GM23338 (cell line): ENCODE data around the gene EMC1. TPM values are rescaled to one million over a fixed set of nuclear protein-coding genes. Genes with fewer than 3 reads are reported as not detected.

ENCODE experiments used
- ATAC-seq: fragments of 200-7000 bp; cut with Tn5 transposase; 3 replicates; pipeline ENCODE4 v1.9.1; 2020
- DNase-seq: peaks from one replicate; pipeline ENCODE4 v3.0.0-alpha.2; 2015; ENCODE audit warnings: low spot score
- H2AFZ ChIP-seq: fragments of 200-600 bp; sonication (generic); 2 replicates; pipeline ENCODE4 v1.8.0; 2016; ENCODE audit warnings: antibody characterized with exemption, mild to moderate bottlenecking, moderate library complexity
- H3F3A ChIP-seq: fragments of 200-600 bp; sonication (generic); replicated peaks from 2 replicates; pipeline ENCODE4 v1.8.0; 2017; ENCODE audit warnings: antibody characterized with exemption, mixed run types, low read depth
- H3K27ac ChIP-seq: fragments of 200-600 bp; sonication (generic); 2 replicates; pipeline ENCODE4 v1.6.1; 2016; ENCODE audit warnings: low read depth
- H3K27me3 ChIP-seq: fragments of 200-600 bp; sonication (generic); 2 replicates; pipeline ENCODE4 v1.8.0; 2016; ENCODE audit warnings: mild to moderate bottlenecking, mixed run types, moderate library complexity; ENCODE audit not compliant: insufficient read depth
- H3K36me3 ChIP-seq: fragments of 200-600 bp; sonication (generic); 2 replicates; pipeline ENCODE4 v1.8.0; 2016; ENCODE audit warnings: mild to moderate bottlenecking; ENCODE audit not compliant: insufficient read depth
- H3K4me1 ChIP-seq: fragments of 200-600 bp; sonication (generic); 2 replicates; pipeline ENCODE4 v1.8.0; 2016; ENCODE audit warnings: mild to moderate bottlenecking, moderate library complexity; ENCODE audit not compliant: insufficient read depth
- H3K4me2 ChIP-seq: fragments of 200-600 bp; sonication (generic); 2 replicates; pipeline ENCODE4 v1.7.1; 2017; ENCODE audit warnings: mixed run types
- H3K4me3 ChIP-seq: fragments of 200-600 bp; sonication (generic); 2 replicates; pipeline ENCODE4 v1.6.1; 2016; ENCODE audit warnings: mixed run types
- H3K79me2 ChIP-seq: fragments of 200-600 bp; sonication (generic); replicated peaks from 2 replicates; pipeline ENCODE4 v1.8.0; 2017; ENCODE audit warnings: mild to moderate bottlenecking; ENCODE audit not compliant: insufficient read depth
- H3K9me2 ChIP-seq: fragments of 200-600 bp; sonication (generic); 2 replicates; pipeline ENCODE4 v1.8.0; 2017; ENCODE audit not compliant: insufficient read depth
- H4K20me1 ChIP-seq: fragments of 200-600 bp; sonication (generic); replicated peaks from 2 replicates; pipeline ENCODE4 v1.8.0; 2017; ENCODE audit warnings: mild to moderate bottlenecking; ENCODE audit not compliant: insufficient read depth
- H3K27ac Mint-ChIP-seq: 2 replicates; pipeline ENCODE4 v1.8.0; 2020; ENCODE audit warnings: inconsistent platforms, mild to moderate bottlenecking, moderate library complexity, mixed read lengths
- H3K27me3 Mint-ChIP-seq: 3 replicates; pipeline ENCODE4 v1.8.0; 2022; ENCODE audit warnings: low read depth, mild to moderate bottlenecking, moderate library complexity, mixed read lengths, inconsistent platforms; ENCODE audit not compliant: insufficient read depth, poor library complexity
- H3K36me3 Mint-ChIP-seq: 3 replicates; pipeline ENCODE4 v1.8.0; 2021; ENCODE audit warnings: low read depth, mild to moderate bottlenecking, inconsistent platforms, moderate library complexity, mixed read lengths
- H3K4me1 Mint-ChIP-seq: 3 replicates; pipeline ENCODE4 v1.8.0; 2020; ENCODE audit warnings: mild to moderate bottlenecking, inconsistent platforms, mixed read lengths
- H3K4me3 Mint-ChIP-seq: 3 replicates; pipeline ENCODE4 v1.8.0; 2021; ENCODE audit warnings: moderate library complexity, mild to moderate bottlenecking, inconsistent platforms, mixed read lengths
- H3K9me3 Mint-ChIP-seq: 3 replicates; pipeline ENCODE4 v1.8.0; 2020; ENCODE audit warnings: moderate library complexity, mild to moderate bottlenecking, inconsistent platforms, mixed read lengths
- CREB1 ChIP-seq: fragments of 250-450 bp; sonication (Bioruptor Pico); IDR thresholded peaks from 2 replicates; pipeline ENCODE4 v1.5.0; 2020; ENCODE audit warnings: low read depth, mild to moderate bottlenecking, moderate library complexity
- CTCF ChIP-seq, 2 experiments: fragments of 200-600 bp in 1 of 2; sonication (generic) in 1 of 2; conservative IDR thresholded peaks; 2 replicates each; pipeline versions ENCODE4 v1.5.1 to v1.6.1; 2016 to 2017; ENCODE audit warnings: antibody characterized with exemption in 2 of 2, low read depth in 2 of 2, mild to moderate bottlenecking in 2 of 2, moderate library complexity in 1 of 2
- ETS1 ChIP-seq: IDR thresholded peaks from 2 replicates; pipeline ENCODE4 v1.6.1; 2016; ENCODE audit warnings: antibody characterized with exemption
- EZH2 ChIP-seq: fragments of 200-600 bp; sonication (generic); IDR thresholded peaks from one replicate; pipeline ENCODE4 v1.8.0; 2017; ENCODE audit warnings: antibody characterized with exemption, mild to moderate bottlenecking, low read depth; ENCODE audit not compliant: unreplicated experiment
- EZH2phosphoT487 ChIP-seq: fragments of 200-600 bp; sonication (generic); IDR thresholded peaks from one replicate; pipeline ENCODE4 v1.8.1; 2018; ENCODE audit warnings: antibody characterized with exemption; ENCODE audit not compliant: unreplicated experiment
- JUNB ChIP-seq: IDR thresholded peaks from one replicate; pipeline ENCODE4 v1.6.1; 2016; ENCODE audit warnings: antibody characterized with exemption; ENCODE audit not compliant: unreplicated experiment
- NANOG ChIP-seq: IDR thresholded peaks from 2 replicates; pipeline ENCODE4 v1.6.1; 2016; ENCODE audit warnings: antibody characterized with exemption, borderline replicate concordance
- POLR2AphosphoS5 ChIP-seq: IDR thresholded peaks from 2 replicates; pipeline ENCODE4 v1.6.1; 2016; ENCODE audit warnings: antibody characterized with exemption, low read depth
- REST ChIP-seq: IDR thresholded peaks from one replicate; pipeline ENCODE4 v1.6.1; 2018; ENCODE audit warnings: antibody characterized with exemption; ENCODE audit not compliant: unreplicated experiment
- STAT1 ChIP-seq: IDR thresholded peaks from one replicate; pipeline ENCODE4 v1.6.1; 2016; ENCODE audit warnings: antibody characterized with exemption; ENCODE audit not compliant: unreplicated experiment
- ZNF114 ChIP-seq: fragments of 250-450 bp; sonication (Bioruptor Pico); IDR thresholded peaks from 2 replicates; pipeline ENCODE4 v1.5.0; 2020; ENCODE audit warnings: mild to moderate bottlenecking, moderate library complexity
- ZNF331 ChIP-seq: fragments of 250-450 bp; sonication (Bioruptor Pico); IDR thresholded peaks from 2 replicates; pipeline ENCODE4 v1.5.0; 2020; ENCODE audit warnings: low read depth, mild to moderate bottlenecking, moderate library complexity
- ZNF462 ChIP-seq: fragments of 250-450 bp; sonication (Bioruptor Pico); IDR thresholded peaks from 2 replicates; pipeline ENCODE4 v1.5.0; 2020; ENCODE audit warnings: mild to moderate bottlenecking, moderate library complexity
- polyA plus RNA-seq: library from polyadenylated mRNA; unstranded; fragments of >200 nt; fragmentation: Nextera tagmentation; extraction: Ambion mirVana; gene quantifications from 2 replicates; pipeline ENCODE4 v1.2.1, GENCODE V29; 2016
- total RNA-seq: library from RNA; depleted of rRNA; stranded (reverse); fragments of >200 nt; shearing (Covaris generic); gene quantifications from 2 replicates; pipeline ENCODE4 v1.2.3, GENCODE V29; 2014

The EMC1 gene
- total and polyA plus RNA-seq, 2 experiments from 2014 or later: 17.6 to 53.0 TPM

GRCh38 chr1:19204446-19205266 lies 46.7 kb downstream of the EMC1 start:
- no peak overlapping the region for H3K27ac ChIP-seq
- H3K9me3 Mint-ChIP-seq: no peaks in the 10 kb centered on the region
- peaks cover 7% of the 10 kb centered on the region for H3K36me3 ChIP-seq
- H3K4me3 Mint-ChIP-seq: no peak overlapping the region
- H3K4me1 Mint-ChIP-seq: peaks cover 11% of the 10 kb centered on the region
- no peak overlapping the region for H3K4me2 ChIP-seq
- H3K27me3 Mint-ChIP-seq: no peaks in the 10 kb centered on the region
- no peaks in the 10 kb centered on the region for H3K9me2 ChIP-seq
- no peaks in the 10 kb centered on the region for H3F3A ChIP-seq
- no peak overlapping the region for H2AFZ ChIP-seq
- no peak for TF ChIP-seq JUNB
- no peak for TF ChIP-seq ZNF114 (CRISPR knock-in tag)
- no peak for TF ChIP-seq REST
- no peak for TF ChIP-seq STAT1
- TF ChIP-seq ETS1: no peak
- TF ChIP-seq NANOG: no peak
- no peak for TF ChIP-seq CTCF (conservative IDR thresholded peaks at IDR 0.05; ENCODE audit: low read depth in 2 of 2)
- no peak for TF ChIP-seq CREB1
- no peak for TF ChIP-seq POLR2AphosphoS5
- TF ChIP-seq EZH2phosphoT487: no peak
- no peak for TF ChIP-seq ZNF462 (CRISPR knock-in tag)
- no peak for TF ChIP-seq ZNF331 (CRISPR knock-in tag)
- no peak for TF ChIP-seq EZH2
- DNase-seq (no peak), ATAC-seq (no peak)
- no peak overlapping the region for H3K4me3 ChIP-seq
- no peaks in the 10 kb centered on the region for H3K27me3 ChIP-seq
- peaks cover 15% of the 10 kb centered on the region for H3K4me1 ChIP-seq
- H4K20me1 ChIP-seq: peaks cover 77% of the 10 kb centered on the region
- peaks cover 100% of the 10 kb centered on the region for H3K79me2 ChIP-seq
- H3K36me3 Mint-ChIP-seq: peaks cover 9% of the 10 kb centered on the region
- H3K27ac Mint-ChIP-seq: no peak overlapping the region; the same call in 1 of the 2 replicates
